ENCODE results near the gene SYCP3.

Gene SYCP3

DNA sequence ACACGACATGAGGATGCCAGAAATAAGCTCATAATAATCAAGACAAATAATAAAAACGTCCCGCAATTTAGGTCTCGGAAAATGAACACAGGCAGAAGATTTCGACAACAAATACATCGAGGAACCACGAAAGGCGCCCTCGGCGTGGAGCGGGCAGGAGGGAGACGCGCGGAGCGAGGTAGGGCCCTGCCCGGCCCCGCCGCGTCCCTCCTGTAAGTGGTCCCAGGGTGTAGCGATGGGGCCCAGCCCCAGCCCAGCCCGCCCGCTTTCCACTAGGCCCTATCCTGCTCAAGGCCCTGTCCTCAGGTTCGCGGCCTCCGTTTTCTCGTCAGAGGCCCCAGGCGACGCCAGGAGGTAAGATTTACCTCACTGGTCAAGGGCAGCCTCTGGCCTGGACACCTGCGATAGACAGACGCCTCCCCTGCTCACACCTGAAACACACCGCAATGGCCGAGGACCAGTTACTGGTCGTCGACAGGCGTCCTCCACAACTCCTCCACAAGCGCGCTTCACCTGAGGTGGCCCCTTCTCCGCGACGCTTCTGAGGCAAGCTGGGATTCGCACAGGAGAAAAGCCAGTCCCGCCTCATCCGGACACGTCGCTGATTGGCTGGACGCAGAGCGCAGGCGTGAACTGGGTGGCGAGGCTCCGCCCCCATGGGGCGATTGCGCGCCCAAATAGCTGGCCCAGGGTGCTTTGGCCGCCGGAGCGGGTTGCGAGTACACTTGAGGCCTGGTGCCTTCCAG lies at the start of gene SYCP3:
Gene SYCP3 (minus strand): TSS at position 543 of the 746 bp plus-strand sequence. CDS start 1,527 bp downstream, outside the sequence.
- H3K4me3 ChIP-seq (ENCODE audit: low read depth, low read length), result no peak within 1 kb of the TSS
- DNase-seq (ENCODE audit: low read depth), result no peak
- TF ChIP-seq, protein P1, sequence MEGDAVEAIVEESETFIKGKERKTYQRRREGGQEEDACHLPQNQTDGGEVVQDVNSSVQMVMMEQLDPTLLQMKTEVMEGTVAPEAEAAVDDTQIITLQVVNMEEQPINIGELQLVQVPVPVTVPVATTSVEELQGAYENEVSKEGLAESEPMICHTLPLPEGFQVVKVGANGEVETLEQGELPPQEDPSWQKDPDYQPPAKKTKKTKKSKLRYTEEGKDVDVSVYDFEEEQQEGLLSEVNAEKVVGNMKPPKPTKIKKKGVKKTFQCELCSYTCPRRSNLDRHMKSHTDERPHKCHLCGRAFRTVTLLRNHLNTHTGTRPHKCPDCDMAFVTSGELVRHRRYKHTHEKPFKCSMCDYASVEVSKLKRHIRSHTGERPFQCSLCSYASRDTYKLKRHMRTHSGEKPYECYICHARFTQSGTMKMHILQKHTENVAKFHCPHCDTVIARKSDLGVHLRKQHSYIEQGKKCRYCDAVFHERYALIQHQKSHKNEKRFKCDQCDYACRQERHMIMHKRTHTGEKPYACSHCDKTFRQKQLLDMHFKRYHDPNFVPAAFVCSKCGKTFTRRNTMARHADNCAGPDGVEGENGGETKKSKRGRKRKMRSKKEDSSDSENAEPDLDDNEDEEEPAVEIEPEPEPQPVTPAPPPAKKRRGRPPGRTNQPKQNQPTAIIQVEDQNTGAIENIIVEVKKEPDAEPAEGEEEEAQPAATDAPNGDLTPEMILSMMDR (conservative IDR thresholded peaks at IDR 0.05; ENCODE audit: low read depth, low read length), result no peak

GRCh38 chr12:101785671-101786070 lies 46.4 kb upstream of the SYCP3 start:
- no peak overlapping the region for H3K4me3 ChIP-seq (ENCODE audit: low read depth, low read length)
- TF ChIP-seq, protein P1 (conservative IDR thresholded peaks at IDR 0.05; ENCODE audit: low read depth, low read length), result no peak
- no peak for DNase-seq (ENCODE audit: low read depth)

DNA sequence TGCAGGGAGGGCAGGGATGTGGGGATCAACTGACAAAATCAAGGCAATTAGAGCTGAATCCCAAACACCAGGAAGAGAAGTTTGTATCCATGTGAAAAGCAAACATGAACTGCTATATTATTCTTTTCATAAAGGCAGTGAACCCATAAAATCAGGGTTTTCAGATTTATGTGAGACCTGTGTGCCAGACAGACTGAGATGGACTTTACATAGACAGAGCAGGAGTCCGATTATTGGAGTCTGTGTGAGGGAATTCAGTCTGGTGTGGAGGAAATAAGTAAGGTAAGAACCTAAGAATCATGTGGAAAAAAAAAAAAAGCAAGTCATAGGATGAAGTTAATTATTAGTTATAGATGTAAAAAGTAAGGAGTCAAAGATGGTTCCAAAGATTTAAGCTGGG lies 45.1 kb upstream of the SYCP3 start:
- no peak for DNase-seq (ENCODE audit: low read depth)
- TF ChIP-seq, protein P1 (conservative IDR thresholded peaks at IDR 0.05; ENCODE audit: low read depth, low read length), result no peak
- H3K4me3 ChIP-seq (ENCODE audit: low read depth, low read length), result no peak overlapping the region

DNA sequence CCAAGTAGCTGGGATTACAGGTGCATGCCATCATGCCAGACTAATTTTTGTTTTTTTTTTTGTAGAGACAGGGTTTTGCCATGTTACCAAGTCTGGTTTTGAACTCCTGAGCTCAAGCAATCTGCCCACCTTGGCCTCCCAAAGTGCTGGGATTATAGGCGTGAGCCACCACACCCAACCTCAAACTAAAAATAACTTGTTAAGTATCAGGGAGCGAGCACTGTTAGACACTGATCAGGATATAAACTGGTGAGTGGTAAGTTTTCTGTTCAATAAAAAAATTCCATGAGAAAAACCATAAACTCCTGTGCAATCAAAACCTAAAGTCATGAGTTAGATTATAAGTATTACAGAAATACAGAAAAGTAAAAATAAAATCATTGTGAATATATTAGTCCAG lies 44.6 kb upstream of the SYCP3 start:
- TF ChIP-seq, protein P1 (conservative IDR thresholded peaks at IDR 0.05; ENCODE audit: low read depth, low read length), result no peak
- DNase-seq (ENCODE audit: low read depth), result no peak

DNA sequence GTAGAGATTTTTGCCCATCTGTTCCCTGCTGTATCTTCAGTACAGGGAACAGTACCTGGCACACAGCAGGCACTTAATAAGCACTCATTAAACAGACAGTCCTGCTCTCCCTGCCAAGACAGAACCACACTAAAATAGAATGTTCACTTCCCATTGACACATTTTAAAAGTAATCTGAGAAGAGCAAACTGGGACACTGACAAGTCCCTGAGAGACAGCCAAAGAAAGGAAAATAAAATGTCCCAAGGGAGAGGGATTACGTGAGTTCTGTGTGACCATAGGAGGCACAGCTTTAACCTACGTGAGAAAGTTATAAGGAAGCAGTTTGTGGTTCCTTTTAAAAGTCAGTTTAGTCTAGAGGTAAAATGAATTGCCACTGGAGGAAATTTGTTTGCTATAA lies 43.9 kb upstream of the SYCP3 start:
- DNase-seq (ENCODE audit: low read depth), result no peak
- TF ChIP-seq, protein P1 (conservative IDR thresholded peaks at IDR 0.05; ENCODE audit: low read depth, low read length), result no peak
- H3K4me3 ChIP-seq (ENCODE audit: low read depth, low read length), result no peak overlapping the region

More for the DNA sequence above, 44.6 kb upstream of the SYCP3 start:
- H3K4me3 ChIP-seq (ENCODE audit: low read depth, low read length), result no peak overlapping the region

DNA sequence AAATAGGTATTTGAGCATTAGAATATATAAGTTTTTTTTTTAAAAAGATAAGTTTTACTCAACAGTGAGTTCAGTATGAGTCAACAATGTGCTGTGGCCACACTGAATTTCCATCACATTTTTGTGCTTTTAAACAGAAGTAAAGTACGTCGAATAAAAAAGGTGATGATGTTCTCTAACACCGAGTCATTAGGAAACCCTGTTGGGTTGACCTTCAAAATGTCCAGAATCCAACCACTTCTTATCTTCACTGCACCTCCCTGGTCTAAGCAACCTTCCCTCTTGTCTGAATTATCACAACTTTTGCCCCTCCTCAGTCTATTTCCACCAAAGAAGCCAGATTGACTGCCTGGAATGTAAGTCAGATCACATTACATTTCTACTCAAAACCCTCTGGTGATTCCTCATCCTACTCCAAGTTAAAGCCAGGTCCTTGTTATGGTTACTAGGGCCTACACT lies 43.0 kb upstream of the SYCP3 start:
- peak; percentile 72 for DNase-seq (ENCODE audit: low read depth)
- TF ChIP-seq, protein P1 (conservative IDR thresholded peaks at IDR 0.05; ENCODE audit: low read depth, low read length), result no peak
- H3K4me3 ChIP-seq (ENCODE audit: low read depth, low read length), result no peak overlapping the region

DNA sequence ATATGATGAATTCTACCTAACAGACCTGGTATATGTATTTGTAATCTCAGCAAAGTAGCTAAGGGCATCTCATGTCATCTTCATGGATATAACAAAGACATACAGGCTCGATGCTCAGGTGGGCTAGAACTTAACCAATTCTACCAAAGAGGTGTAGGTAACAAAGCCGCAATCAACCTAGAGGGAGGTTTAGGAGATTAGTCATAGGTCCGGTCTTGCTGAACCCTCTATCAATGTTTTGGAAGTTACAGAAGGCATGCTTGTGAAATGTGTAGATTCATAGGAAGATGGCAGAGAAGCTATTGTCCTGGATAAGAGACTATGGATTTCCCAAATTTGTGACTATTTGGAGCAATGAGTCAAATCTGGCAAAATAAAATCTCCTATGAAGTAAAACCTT lies 42.6 kb upstream of the SYCP3 start:
- no peak overlapping the region for H3K4me3 ChIP-seq (ENCODE audit: low read depth, low read length)
- DNase-seq (ENCODE audit: low read depth), result no peak
- TF ChIP-seq, protein P1 (conservative IDR thresholded peaks at IDR 0.05; ENCODE audit: low read depth, low read length), result no peak
